H1 (cell line): Measurements from ENCODE around the gene PEX13.

ENCODE experiments used
- HDAC2 ChIP-seq, 2 experiments: fragments of 300-600 bp in 1 of 2; sonication (generic) in 1 of 2; IDR thresholded peaks; 2 replicates each; pipeline ENCODE4 v1.6.1; 2011 to 2012; ENCODE audit warnings: low read depth in 2 of 2, low read length in 2 of 2, mild to moderate bottlenecking in 2 of 2, moderate library complexity in 2 of 2, borderline replicate concordance in 1 of 2, inconsistent platforms in 1 of 2
- POLR2A ChIP-seq, 2 experiments: IDR thresholded peaks; 1 replicate in 1 of 2; 2 replicates in 1 of 2; pipeline ENCODE4 v1.6.1; 2011; ENCODE audit warnings: low read depth in 2 of 2, low read length in 2 of 2, mild to moderate bottlenecking in 2 of 2; ENCODE audit errors: control extremely low read depth in 1 of 2
- TCF12 ChIP-seq: IDR thresholded peaks from 2 replicates; pipeline ENCODE4 v1.6.1; 2011; ENCODE audit warnings: low read depth, mild to moderate bottlenecking, low read length
- TEAD4 ChIP-seq: IDR thresholded peaks from 2 replicates; pipeline ENCODE4 v1.6.1; 2012; ENCODE audit warnings: low read depth, low read length, inconsistent platforms, mixed read lengths
- TF ChIP-seq, protein P1 (sequence below), 3 experiments: IDR thresholded peaks; 1 replicate in 2 of 3; 2 replicates in 1 of 3; pipeline versions ENCODE4 v1.5.1 to v1.6.1; 2011; ENCODE audit warnings: low read length in 3 of 3, mild to moderate bottlenecking in 3 of 3, inconsistent platforms in 2 of 3, low read depth in 1 of 3, moderate library complexity in 1 of 3; ENCODE audit not compliant: insufficient read depth in 1 of 3; ENCODE audit errors: control extremely low read depth in 1 of 3
- TF ChIP-seq, protein P2 (sequence below): IDR thresholded peaks from 2 replicates; pipeline ENCODE4 v1.6.1; 2012; ENCODE audit warnings: inconsistent platforms

DNA sequence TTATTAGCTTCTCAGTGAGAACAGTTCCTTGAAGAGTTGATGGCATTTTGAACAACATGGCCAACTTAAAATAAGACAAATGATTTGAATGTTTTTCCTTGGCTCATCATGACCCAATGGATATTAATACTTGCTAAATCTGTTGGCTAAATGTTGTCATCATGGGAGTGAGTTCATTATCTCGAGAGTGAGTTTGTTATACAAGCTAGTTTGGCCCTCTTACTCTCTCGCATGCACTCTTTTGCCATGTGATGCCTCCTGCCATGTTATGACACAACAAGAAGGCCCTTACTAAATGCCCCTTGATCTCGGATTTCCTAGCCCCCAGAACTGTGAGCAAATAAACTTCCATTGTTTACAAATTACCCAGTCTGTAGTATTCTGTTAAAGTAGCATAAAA is 25.3 kb downstream of the PEX13 start:
- TF ChIP-seq, protein P1, sequence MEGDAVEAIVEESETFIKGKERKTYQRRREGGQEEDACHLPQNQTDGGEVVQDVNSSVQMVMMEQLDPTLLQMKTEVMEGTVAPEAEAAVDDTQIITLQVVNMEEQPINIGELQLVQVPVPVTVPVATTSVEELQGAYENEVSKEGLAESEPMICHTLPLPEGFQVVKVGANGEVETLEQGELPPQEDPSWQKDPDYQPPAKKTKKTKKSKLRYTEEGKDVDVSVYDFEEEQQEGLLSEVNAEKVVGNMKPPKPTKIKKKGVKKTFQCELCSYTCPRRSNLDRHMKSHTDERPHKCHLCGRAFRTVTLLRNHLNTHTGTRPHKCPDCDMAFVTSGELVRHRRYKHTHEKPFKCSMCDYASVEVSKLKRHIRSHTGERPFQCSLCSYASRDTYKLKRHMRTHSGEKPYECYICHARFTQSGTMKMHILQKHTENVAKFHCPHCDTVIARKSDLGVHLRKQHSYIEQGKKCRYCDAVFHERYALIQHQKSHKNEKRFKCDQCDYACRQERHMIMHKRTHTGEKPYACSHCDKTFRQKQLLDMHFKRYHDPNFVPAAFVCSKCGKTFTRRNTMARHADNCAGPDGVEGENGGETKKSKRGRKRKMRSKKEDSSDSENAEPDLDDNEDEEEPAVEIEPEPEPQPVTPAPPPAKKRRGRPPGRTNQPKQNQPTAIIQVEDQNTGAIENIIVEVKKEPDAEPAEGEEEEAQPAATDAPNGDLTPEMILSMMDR (IDR thresholded peaks at IDR 0.05; ENCODE audit: control extremely low read depth in 1 of 3, insufficient read depth in 1 of 3, low read depth in 1 of 3, low read length in 3 of 3) = no peak
- TF ChIP-seq, protein P2, sequence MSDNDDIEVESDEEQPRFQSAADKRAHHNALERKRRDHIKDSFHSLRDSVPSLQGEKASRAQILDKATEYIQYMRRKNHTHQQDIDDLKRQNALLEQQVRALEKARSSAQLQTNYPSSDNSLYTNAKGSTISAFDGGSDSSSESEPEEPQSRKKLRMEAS = no peak
- TF ChIP-seq TCF12 = no peak
- TF ChIP-seq HDAC2 (IDR thresholded peaks at IDR 0.05; ENCODE audit: borderline replicate concordance in 1 of 2, low read depth in 2 of 2, low read length in 2 of 2) = no peak
- TF ChIP-seq POLR2A (IDR thresholded peaks at IDR 0.05; ENCODE audit: control extremely low read depth in 1 of 2, low read depth in 2 of 2, low read length in 2 of 2) = no peak
- TF ChIP-seq TEAD4 = no peak
